RWPE1 (cell line): Measurements from ENCODE around the gene ZDHHC8.

Experiments used
- CTCF ChIA-PET: fragments of 350-600 bp; sonication (Branson Sonifier 250); formaldehyde crosslinking; extraction: SDS; loops from one replicate; lab custom pipeline; 2021; lab: Yijun Ruan, JAX
- POLR2A ChIA-PET: fragments of 400-600 bp; formaldehyde crosslinking; extraction: SDS; loops from one replicate; lab custom pipeline; 2020; ENCODE audit warnings: antibody characterized with exemption; ENCODE audit not compliant: low non-redundant PET; lab: Yijun Ruan, JAX
- DNase-seq: peaks from one replicate; pipeline ENCODE4 v3.0.0; 2012; ENCODE audit warnings: low spot score
- H3K27ac ChIP-seq: fragments of 450-650 bp; 2 replicates; pipeline ENCODE4 v1.5.1; 2017
- CTCF ChIP-seq: fragments of 450-650 bp; conservative IDR thresholded peaks from 2 replicates; pipeline ENCODE4 v1.5.1; 2017; ENCODE audit warnings: low read depth, mild to moderate bottlenecking

ZDHHC8 gene

GRCh38 chr22:20125201-20126174 lies 6.1 kb upstream of the ZDHHC8 start:
- no peak for TF ChIP-seq CTCF
- POLR2A ChIA-PET: no interaction called here
- CTCF ChIA-PET: interaction anchor here (0.7 kb wide), 1 partner anchor 115 kb away, joined by 3 read pairs; no protein-coding TSS in a partner anchor
- no peak for DNase-seq
- peak overlapping the region; percentile 86 for H3K27ac ChIP-seq

- peak overlapping the region; percentile 86 for H3K27ac ChIP-seq
- CTCF ChIA-PET: interaction anchor here (0.7 kb wide), 1 partner anchor 114 kb away, joined by 3 read pairs; no protein-coding TSS in a partner anchor
- DNase-seq: no peak
- TF ChIP-seq CTCF: no peak
- POLR2A ChIA-PET: no interaction called here
These were observed 5.1 kb upstream of the ZDHHC8 start for GRCh38 chr22:20126284-20127029.

GRCh38 chr22:20127318-20127868 lies 4.2 kb upstream of the ZDHHC8 start:
- peak overlapping the region; percentile 86 for H3K27ac ChIP-seq
- no peak for TF ChIP-seq CTCF
- ChIA-PET POLR2A (interaction anchor here (0.6 kb wide), 1 partner anchor 12 kb away, joined by 3 read pairs; no protein-coding TSS in a partner anchor), CTCF (no interaction called here)
- no peak for DNase-seq

- H3K27ac ChIP-seq: peak overlapping the region; percentile 86
- ChIA-PET CTCF (no interaction called here), POLR2A (no interaction called here)
- no peak for TF ChIP-seq CTCF
- no peak for DNase-seq
These were observed 3.6 kb upstream of the ZDHHC8 start for GRCh38 chr22:20127869-20128618.

GRCh38 chr22:20128619-20128901 lies 3.0 kb upstream of the ZDHHC8 start:
- CTCF ChIA-PET: no interaction called here
- POLR2A ChIA-PET: no interaction called here
- TF ChIP-seq CTCF: no peak
- H3K27ac ChIP-seq: peak overlapping the region; percentile 86
- no peak for DNase-seq
